ENCODE results near the gene PRMT7. TPM values are rescaled to one million over a fixed set of nuclear protein-coding genes. Genes with fewer than 3 reads are reported as not detected.

PRMT7 gene
- total and polyA plus RNA-seq, 2 of the 8 experiments (the other 6 are each of a cell fraction or from before 2014, with no cell fraction given): 48.2 to 49.3 TPM

DNA sequence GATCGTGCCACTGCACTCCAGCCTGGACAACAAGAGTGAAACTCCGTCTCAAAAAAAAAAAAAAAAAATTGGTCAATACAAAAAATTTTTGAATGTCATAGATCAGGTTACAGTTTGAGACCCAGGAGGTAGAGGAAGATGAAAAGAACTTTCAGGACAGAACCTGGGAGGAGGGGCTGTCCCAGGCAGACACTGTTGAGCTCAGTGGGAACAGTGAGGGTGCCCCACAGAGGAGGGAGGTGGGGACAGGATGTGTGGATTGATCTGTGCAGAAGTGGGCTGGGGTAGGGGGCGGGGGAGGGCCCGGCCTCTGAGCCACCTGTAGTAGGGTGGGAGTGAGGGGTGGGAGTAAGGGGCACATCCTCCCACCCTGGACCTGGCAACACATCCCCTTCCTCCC is 58.3 kb downstream of the PRMT7 start:
- H2BK15ac ChIP-seq (ENCODE audit: low read length): no peak overlapping the region
- no peaks in the 10 kb centered on the region for H3K79me1 ChIP-seq (ENCODE audit: low read depth, low read length)
- no peak overlapping the region for H2BK120ac ChIP-seq (replicated peaks; ENCODE audit: low read depth, low read length)
- H3K27ac ChIP-seq (ENCODE audit: low read depth, low read length): no peak overlapping the region
- no peak for DNase-seq (ENCODE audit: low read depth in 1 of 2, low spot score in 2 of 2)
- peaks cover 0 to 3% (median under 1%) of the 10 kb centered on the region in 4 experiments; a peak in 3 of 7 replicates for H3K4me1 ChIP-seq (replicated peaks in 1 of 4; ENCODE audit: control insufficient read depth in 3 of 4, insufficient read depth in 4 of 4, low read length in 3 of 4)
- H2BK20ac ChIP-seq (ENCODE audit: low read length): no peak overlapping the region
- H2AFZ ChIP-seq (ENCODE audit: low read length): no peak overlapping the region
- WGBS, 2 experiments (ENCODE audit: extremely low coverage in 1 of 2, insufficient coverage in 1 of 2, insufficient read length in 1 of 2, insufficient replicate concordance in 2 of 2, low coverage in 1 of 2, low lambda C conversion rate in 2 of 2, missing lambda C conversion rate in 1 of 2): 100% methylated on average over 1 of the region's 4 CpGs; no CpG with 5 or more reads in 1 of the 2 experiments
- no peak overlapping the region for H3K4me3 ChIP-seq (ENCODE audit: extremely low read depth in 1 of 4, insufficient read depth in 2 of 4, low read depth in 3 of 4, low read length in 4 of 4)
- H3K27me3 ChIP-seq (replicated peaks in 1 of 4; ENCODE audit: control insufficient read depth in 3 of 4, extremely low read depth in 1 of 4, insufficient read depth in 3 of 4, low read length in 3 of 4): no peaks in the 10 kb centered on the region
- no peaks in the 10 kb centered on the region for H3K9me3 ChIP-seq (ENCODE audit: insufficient read depth in 2 of 2, low read depth in 1 of 2, low read length in 1 of 2)
- no peak overlapping the region for H3K4me2 ChIP-seq (ENCODE audit: insufficient read depth in 1 of 2, low read depth in 2 of 2, low read length in 2 of 2)
- no peaks in the 10 kb centered on the region for H3K23me2 ChIP-seq (ENCODE audit: low read depth, low read length)
- POLR2A ChIA-PET (ENCODE audit: partially characterized antibody): interaction anchor here (0.6 to 1.6 kb wide), 6 partner anchors 10 to 108 kb away, joined by 3 to 6 read pairs (median 4); no protein-coding TSS in a partner anchor
- no peak overlapping the region for H3K23ac ChIP-seq (ENCODE audit: insufficient read length)
- FAIRE-seq: no peak
- CTCF ChIA-PET (ENCODE audit: partially characterized antibody): interaction anchor here (0.9 to 14.3 kb wide), 12 partner anchors 8 to 152 kb away, joined by 3 to 221 read pairs (median 16); partner anchors contain the start of gene SMPD3
- H3K14ac ChIP-seq (ENCODE audit: insufficient read length): no peak overlapping the region
- no peak overlapping the region for H3K56ac ChIP-seq (replicated peaks; ENCODE audit: insufficient read length, low read depth, low read length)
- H3K4ac ChIP-seq (replicated peaks; ENCODE audit: insufficient read length, low read depth, low read length): no peak overlapping the region
- H4K20me1 ChIP-seq (replicated peaks in 1 of 2; ENCODE audit: control insufficient read depth in 1 of 2, insufficient read depth in 2 of 2, low read length in 2 of 2): no peaks in the 10 kb centered on the region
- H3K79me2 ChIP-seq (ENCODE audit: control insufficient read depth in 1 of 2, insufficient read depth in 2 of 2, low read length in 2 of 2): no peaks in the 10 kb centered on the region
- H4K91ac ChIP-seq (replicated peaks; ENCODE audit: insufficient read length, low read length): peak overlapping the region; percentile 80
- no peak overlapping the region for H3K9ac ChIP-seq (replicated peaks in 1 of 4; ENCODE audit: extremely low read depth in 1 of 4, low read depth in 3 of 4, low read length in 3 of 4)
- H2AK5ac ChIP-seq (ENCODE audit: low read depth, low read length): no peak overlapping the region
- H2BK5ac ChIP-seq (ENCODE audit: low read depth, low read length): no peak overlapping the region
- TF ChIP-seq RBBP5 (IDR thresholded peaks at IDR 0.05; ENCODE audit: borderline replicate concordance, low read depth, low read length): no peak
- TF ChIP-seq SUZ12 (IDR thresholded peaks at IDR 0.05; ENCODE audit: low read length): no peak
- TF ChIP-seq SP4 (IDR thresholded peaks at IDR 0.05; ENCODE audit: low read length): no peak
- no peak for TF ChIP-seq RFX5 (IDR thresholded peaks at IDR 0.05; ENCODE audit: borderline replicate concordance, low read depth, low read length)
- no peak for TF ChIP-seq USF2 (IDR thresholded peaks at IDR 0.05; ENCODE audit: low read length)
- TF ChIP-seq CTCF (IDR thresholded peaks at IDR 0.05; ENCODE audit: control extremely low read depth in 1 of 3, insufficient read depth in 1 of 3, low read depth in 1 of 3, low read length in 3 of 3): no peak
- no peak for TF ChIP-seq HDAC6 (IDR thresholded peaks at IDR 0.05; ENCODE audit: low read depth, low read length)
- no peak for TF ChIP-seq NRF1 (IDR thresholded peaks at IDR 0.05; ENCODE audit: low read depth, low read length)
- TF ChIP-seq CHD1 (IDR thresholded peaks at IDR 0.05; ENCODE audit: low read depth, low read length): no peak
- TF ChIP-seq CREB1 (IDR thresholded peaks at IDR 0.05): no peak
- no peak overlapping the region for H3K18ac ChIP-seq (ENCODE audit: extremely low read depth, low read length)
- no peak overlapping the region for H4K5ac ChIP-seq (ENCODE audit: insufficient read length, low read depth, low read length)
- no peak overlapping the region for H2BK12ac ChIP-seq (ENCODE audit: low read depth, low read length)
- no peaks in the 10 kb centered on the region for H3K36me3 ChIP-seq (ENCODE audit: control insufficient read depth in 2 of 4, insufficient read depth in 4 of 4, low read length in 3 of 4)
- no peak overlapping the region for H4K8ac ChIP-seq (ENCODE audit: extremely low read depth, insufficient read depth, low read length)
